ENCODE measurements around the gene EXOSC2. TPM values are rescaled to one million over a fixed set of nuclear protein-coding genes. Genes with fewer than 3 reads are reported as not detected.

The EXOSC2 gene
- total and polyA plus RNA-seq, 3 donors from 2014 or later: 15.3 to 24.7 (median 20.3) TPM

GRCh38 chr9:130714586-130715110, 21.1 kb downstream of the EXOSC2 start:
- Histone ChIP-seq H3K36me3 (ENCODE audit: low read depth, missing control alignments) (no peaks in the 10 kb centered on the region), H3K4me1 (peaks cover 26% of the 10 kb centered on the region), H3K27ac (peak overlapping the region; percentile 77 to 100), H3K9me3 (no peaks in the 10 kb centered on the region), H3K27me3 (no peaks in the 10 kb centered on the region), H3K4me3 (peak overlapping the region; percentile 8 to 12)
- TF ChIP-seq CTCF (IDR thresholded peaks at IDR 0.05): no peak
- no peak for TF ChIP-seq POLR2A (IDR thresholded peaks at IDR 0.05)
- WGBS, 2 donors: 5 to 6% methylated on average over 7 of the region's 7 CpGs
- intact Hi-C loops (cut with DNase I; ENCODE audit: low total_unique reads): no loop called here
- no peak for DNase-seq

DNA sequence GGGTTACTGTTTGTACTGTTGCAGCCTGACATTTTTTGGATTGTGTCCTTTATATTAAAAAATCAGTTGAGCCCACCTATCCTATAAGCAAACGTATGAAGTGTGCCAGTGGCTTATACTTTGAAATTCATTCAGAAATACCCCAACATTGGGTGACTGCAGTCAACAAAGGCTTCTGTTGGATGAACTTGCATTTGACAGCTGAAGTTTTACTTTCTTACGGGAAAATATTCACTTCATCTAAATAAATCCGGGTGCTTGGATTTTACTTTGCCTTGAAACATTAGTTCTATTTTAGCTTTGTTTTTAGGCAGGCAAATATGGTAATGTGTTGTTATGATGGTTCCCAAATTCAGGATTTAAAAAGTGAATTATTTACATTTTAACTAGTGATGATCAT, 21.7 kb downstream of the EXOSC2 start:
- H3K9me3 ChIP-seq: no peaks in the 10 kb centered on the region
- no peak for DNase-seq
- intact Hi-C loops (cut with DNase I; ENCODE audit: low total_unique reads): no loop called here
- no peaks in the 10 kb centered on the region for H3K27me3 ChIP-seq
- H3K36me3 ChIP-seq (ENCODE audit: low read depth, missing control alignments): no peaks in the 10 kb centered on the region
- TF ChIP-seq CTCF (IDR thresholded peaks at IDR 0.05): no peak
- TF ChIP-seq POLR2A (IDR thresholded peaks at IDR 0.05): no peak
- peak overlapping the region; percentile 77 to 100 for H3K27ac ChIP-seq
- 7 to 13% methylated on average over 3 of the region's 3 CpGs for WGBS, 2 donors
- H3K4me1 ChIP-seq: peaks cover 26% of the 10 kb centered on the region
- H3K4me3 ChIP-seq: peak overlapping the region; percentile 8 to 12

DNA sequence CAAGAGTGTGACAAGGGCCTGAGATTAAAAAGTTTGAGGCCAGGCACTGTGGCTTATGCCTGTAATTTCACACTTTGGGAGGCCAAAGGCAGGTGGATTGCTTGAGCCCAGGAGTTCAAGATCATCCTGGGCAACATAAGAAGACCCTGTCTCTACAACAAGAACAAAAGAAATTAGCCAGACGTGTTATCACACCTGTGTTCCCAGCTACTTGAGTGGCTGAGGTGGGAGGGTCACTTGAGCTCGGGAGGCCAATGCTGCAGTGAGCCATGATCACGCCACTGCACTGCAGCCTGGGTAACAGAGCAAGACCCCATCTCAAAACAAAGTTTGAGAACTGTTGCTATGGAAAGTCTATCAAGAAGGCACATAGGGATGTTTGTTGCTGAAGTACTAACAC, 25.0 kb downstream of the EXOSC2 start:
- no peak overlapping the region for H3K4me3 ChIP-seq
- DNase-seq: no peak
- peaks cover 26% of the 10 kb centered on the region for H3K4me1 ChIP-seq
- H3K27ac ChIP-seq: no peak overlapping the region
- no peaks in the 10 kb centered on the region for H3K27me3 ChIP-seq
- TF ChIP-seq POLR2A (IDR thresholded peaks at IDR 0.05): no peak
- no peak for TF ChIP-seq CTCF (IDR thresholded peaks at IDR 0.05)
- H3K36me3 ChIP-seq (ENCODE audit: low read depth, missing control alignments): no peaks in the 10 kb centered on the region
- no peaks in the 10 kb centered on the region for H3K9me3 ChIP-seq
- intact Hi-C loops (cut with DNase I; ENCODE audit: low total_unique reads): no loop called here
- 63 to 91% methylated on average over 3 of the region's 3 CpGs for WGBS, 2 donors

GRCh38 chr9:130720762-130721161, 27.2 kb downstream of the EXOSC2 start:
- Histone ChIP-seq H3K27me3 (no peaks in the 10 kb centered on the region), H3K36me3 (ENCODE audit: low read depth, missing control alignments) (no peaks in the 10 kb centered on the region), H3K27ac (no peak overlapping the region), H3K4me3 (no peak overlapping the region), H3K9me3 (no peaks in the 10 kb centered on the region), H3K4me1 (peaks cover 10% of the 10 kb centered on the region)
- no peak for DNase-seq
- intact Hi-C loops (cut with DNase I; ENCODE audit: low total_unique reads): no loop called here
- TF ChIP-seq POLR2A (IDR thresholded peaks at IDR 0.05): no peak
- TF ChIP-seq CTCF (IDR thresholded peaks at IDR 0.05): no peak
- WGBS, 2 donors: 91 to 94% methylated on average over 10 of the region's 10 CpGs

DNA sequence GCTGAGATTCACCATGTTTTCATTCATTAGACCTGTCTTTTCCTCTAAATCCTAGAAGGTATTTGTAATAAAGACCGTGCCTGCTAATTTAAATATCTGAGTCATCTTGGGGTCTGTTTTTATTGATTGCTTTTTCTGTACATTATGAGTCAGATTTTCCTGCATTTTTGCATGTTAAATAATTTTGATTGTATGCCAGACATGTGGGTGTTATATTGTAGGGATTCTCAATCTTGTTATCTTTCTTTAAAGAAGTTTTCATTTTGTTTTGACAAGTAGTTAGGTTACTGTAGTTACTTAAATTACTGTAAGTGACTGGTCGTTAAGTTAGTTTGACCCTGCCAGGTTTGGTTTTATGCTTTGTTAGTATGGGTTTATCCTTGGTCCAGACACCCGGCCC, 35.1 kb downstream of the EXOSC2 start:
- no peaks in the 10 kb centered on the region for H3K9me3 ChIP-seq
- H3K27ac ChIP-seq: no peak overlapping the region
- no peak overlapping the region for H3K4me3 ChIP-seq
- no peaks in the 10 kb centered on the region for H3K27me3 ChIP-seq
- DNase-seq: no peak
- TF ChIP-seq POLR2A (IDR thresholded peaks at IDR 0.05) (no peak), CTCF (IDR thresholded peaks at IDR 0.05) (no peak)
- intact Hi-C loops (cut with DNase I; ENCODE audit: low total_unique reads): no loop called here
- H3K36me3 ChIP-seq (ENCODE audit: low read depth, missing control alignments): no peaks in the 10 kb centered on the region
- 91 to 93% methylated on average over 3 of the region's 3 CpGs for WGBS, 2 donors
- no peaks in the 10 kb centered on the region for H3K4me1 ChIP-seq

Measured in testis (tissue), 3 donors.